Measurements from ENCODE around the gene SEBOX.

Gene SEBOX

DNA sequence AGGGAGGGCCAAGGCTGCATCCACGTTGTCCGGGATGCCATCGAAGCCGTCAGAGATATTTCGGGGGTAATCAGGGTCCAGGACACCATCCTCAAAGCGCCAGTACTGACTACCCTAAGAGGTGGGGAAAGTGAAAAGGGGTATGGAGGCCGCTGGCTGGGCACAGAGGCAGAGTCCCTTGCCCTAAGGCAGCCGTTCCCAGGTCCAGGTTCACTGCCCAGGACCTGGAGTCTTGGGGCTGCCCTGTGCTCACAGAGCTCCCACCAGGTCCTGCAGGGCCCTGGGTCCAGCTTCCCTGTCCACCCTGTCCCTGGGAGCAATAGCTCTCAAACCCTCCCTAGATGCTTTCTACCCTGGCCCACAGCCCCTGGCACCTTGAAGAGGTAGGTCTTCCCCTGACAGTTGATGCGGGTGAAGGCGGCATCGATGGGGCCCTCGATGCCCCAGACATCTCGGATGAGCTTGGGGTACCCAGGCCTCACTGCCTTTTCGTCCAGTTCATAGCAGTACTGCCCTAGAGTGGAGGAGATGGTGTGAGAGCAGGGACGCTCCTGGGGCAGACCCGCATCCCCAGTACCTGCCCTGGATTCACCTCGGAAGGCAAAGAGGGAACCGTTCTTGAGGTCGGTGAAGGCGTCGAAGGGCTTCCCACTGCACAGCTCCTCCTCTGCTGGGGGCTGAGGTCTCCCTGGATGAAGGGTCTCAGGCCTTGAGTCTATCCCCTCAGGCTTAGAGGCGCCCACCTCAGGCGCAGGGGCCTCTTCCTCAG, 4.1 kb upstream of the SEBOX start:
- TF ChIP-seq FOXM1 (IDR thresholded peaks at IDR 0.05; ENCODE audit: borderline replicate concordance, low read depth) (no peak), EP300 (IDR thresholded peaks at IDR 0.05; ENCODE audit: borderline replicate concordance) (no peak), NFIC (IDR thresholded peaks at IDR 0.05) (no peak), RAD21 (IDR thresholded peaks at IDR 0.05; ENCODE audit: low read depth) (no peak), YY1 (IDR thresholded peaks at IDR 0.05; ENCODE audit: low read depth) (no peak), TCF12 (IDR thresholded peaks at IDR 0.05; ENCODE audit: low read depth) (no peak), CREB1 (IDR thresholded peaks at IDR 0.05; ENCODE audit: low read depth) (no peak), CEBPB (IDR thresholded peaks at IDR 0.05) (no peak), USF1 (IDR thresholded peaks at IDR 0.05) (no peak), EGR1 (IDR thresholded peaks at IDR 0.05) (no peak), TEAD4 (IDR thresholded peaks at IDR 0.05) (no peak), REST (IDR thresholded peaks at IDR 0.05; ENCODE audit: low read depth) (no peak), ZBTB7A (IDR thresholded peaks at IDR 0.05; ENCODE audit: low read depth) (no peak), TAF1 (IDR thresholded peaks at IDR 0.05; ENCODE audit: low read depth) (no peak)
- TF ChIP-seq, protein P1, sequence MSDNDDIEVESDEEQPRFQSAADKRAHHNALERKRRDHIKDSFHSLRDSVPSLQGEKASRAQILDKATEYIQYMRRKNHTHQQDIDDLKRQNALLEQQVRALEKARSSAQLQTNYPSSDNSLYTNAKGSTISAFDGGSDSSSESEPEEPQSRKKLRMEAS (IDR thresholded peaks at IDR 0.05) = no peak

DNA sequence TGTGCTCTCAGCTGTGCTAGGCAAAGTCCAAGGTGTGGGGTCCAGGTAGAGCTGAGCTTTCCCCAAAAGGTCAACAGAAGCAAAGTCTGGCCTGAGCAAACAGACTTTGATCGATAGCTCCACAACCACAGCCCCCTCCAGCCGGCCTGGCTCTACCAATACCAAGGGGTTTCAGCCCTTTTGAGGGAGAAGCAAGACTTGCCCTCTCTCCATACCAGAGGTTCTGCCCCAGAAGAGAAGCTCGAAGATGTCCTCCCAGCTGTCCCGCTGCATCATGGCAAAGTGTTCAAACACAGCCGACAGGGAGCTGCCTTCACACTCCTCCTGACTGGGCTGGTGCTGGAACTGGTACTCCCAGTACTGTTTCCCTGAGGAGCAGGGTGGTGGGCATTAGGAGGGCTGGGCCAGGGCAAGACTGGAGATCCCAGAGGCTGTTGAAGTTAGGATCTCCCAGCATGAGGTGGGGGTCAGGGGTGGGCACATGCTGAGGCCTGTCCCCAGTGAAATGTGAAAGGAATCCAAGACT, 3.4 kb upstream of the SEBOX start:
- TF ChIP-seq YY1 (IDR thresholded peaks at IDR 0.05; ENCODE audit: low read depth) (no peak), RAD21 (IDR thresholded peaks at IDR 0.05; ENCODE audit: low read depth) (no peak), NFIC (IDR thresholded peaks at IDR 0.05) (no peak), TAF1 (IDR thresholded peaks at IDR 0.05; ENCODE audit: low read depth) (no peak), TEAD4 (IDR thresholded peaks at IDR 0.05) (no peak), FOXM1 (IDR thresholded peaks at IDR 0.05; ENCODE audit: borderline replicate concordance, low read depth) (no peak), ZBTB7A (IDR thresholded peaks at IDR 0.05; ENCODE audit: low read depth) (no peak)

DNA sequence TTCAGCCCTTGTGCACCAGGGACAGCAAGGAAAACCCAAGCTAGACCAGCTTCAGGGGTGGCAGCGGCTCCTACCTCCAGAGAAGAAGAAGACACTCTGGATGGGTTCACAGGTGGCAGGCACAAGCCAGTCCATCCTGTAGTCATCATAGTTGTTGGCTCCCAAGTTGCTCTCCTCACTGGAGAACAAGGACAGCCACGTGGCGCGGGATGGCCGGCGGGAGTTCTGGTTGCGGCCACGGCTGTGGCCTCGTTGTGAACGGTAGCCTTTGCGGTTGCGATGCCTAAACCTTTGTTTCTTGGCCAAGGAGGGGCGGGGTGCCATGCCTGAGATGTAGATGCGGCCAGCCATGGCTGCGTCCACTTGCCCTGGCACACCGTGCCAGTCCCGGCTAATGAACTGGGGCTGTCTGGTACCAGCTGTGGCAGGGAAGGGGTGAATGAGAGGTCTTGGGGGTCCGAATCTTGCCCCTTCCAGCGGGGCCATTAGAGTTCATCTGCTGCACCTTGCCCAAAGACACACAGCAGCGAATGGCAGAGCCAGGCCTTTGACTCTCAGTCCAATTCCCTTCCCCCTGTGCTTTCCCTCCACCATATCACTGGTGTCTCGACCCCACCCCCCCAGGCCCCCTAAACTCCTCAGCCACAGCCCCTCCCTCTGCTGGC, 2.8 kb upstream of the SEBOX start:
- TF ChIP-seq CREB1 (IDR thresholded peaks at IDR 0.05; ENCODE audit: low read depth) = no peak
- TF ChIP-seq YY1 (IDR thresholded peaks at IDR 0.05; ENCODE audit: low read depth) = no peak
- no peak for TF ChIP-seq EP300 (IDR thresholded peaks at IDR 0.05; ENCODE audit: borderline replicate concordance)
- TF ChIP-seq RAD21 (IDR thresholded peaks at IDR 0.05; ENCODE audit: low read depth) = no peak
- no peak for TF ChIP-seq EGR1 (IDR thresholded peaks at IDR 0.05)
- TF ChIP-seq, protein P1 (IDR thresholded peaks at IDR 0.05) = no peak
- no peak for TF ChIP-seq CEBPB (IDR thresholded peaks at IDR 0.05)
- no peak for TF ChIP-seq TCF12 (IDR thresholded peaks at IDR 0.05; ENCODE audit: low read depth)
- TF ChIP-seq TEAD4 (IDR thresholded peaks at IDR 0.05) = no peak
- TF ChIP-seq USF1 (IDR thresholded peaks at IDR 0.05) = no peak
- TF ChIP-seq FOXM1 (IDR thresholded peaks at IDR 0.05; ENCODE audit: borderline replicate concordance, low read depth) = no peak

- TF ChIP-seq USF1 (IDR thresholded peaks at IDR 0.05) = no peak
- no peak for TF ChIP-seq CEBPB (IDR thresholded peaks at IDR 0.05)
- no peak for TF ChIP-seq FOXM1 (IDR thresholded peaks at IDR 0.05; ENCODE audit: borderline replicate concordance, low read depth)
- TF ChIP-seq EP300 (IDR thresholded peaks at IDR 0.05; ENCODE audit: borderline replicate concordance) = no peak
- no peak for TF ChIP-seq NFIC (IDR thresholded peaks at IDR 0.05)
- TF ChIP-seq EGR1 (IDR thresholded peaks at IDR 0.05) = no peak
- TF ChIP-seq TCF12 (IDR thresholded peaks at IDR 0.05; ENCODE audit: low read depth) = no peak
- TF ChIP-seq ZBTB7A (IDR thresholded peaks at IDR 0.05; ENCODE audit: low read depth) = no peak
Observed at GRCh38 chr17:28366605-28367004, 1.6 kb upstream of the SEBOX start.

DNA sequence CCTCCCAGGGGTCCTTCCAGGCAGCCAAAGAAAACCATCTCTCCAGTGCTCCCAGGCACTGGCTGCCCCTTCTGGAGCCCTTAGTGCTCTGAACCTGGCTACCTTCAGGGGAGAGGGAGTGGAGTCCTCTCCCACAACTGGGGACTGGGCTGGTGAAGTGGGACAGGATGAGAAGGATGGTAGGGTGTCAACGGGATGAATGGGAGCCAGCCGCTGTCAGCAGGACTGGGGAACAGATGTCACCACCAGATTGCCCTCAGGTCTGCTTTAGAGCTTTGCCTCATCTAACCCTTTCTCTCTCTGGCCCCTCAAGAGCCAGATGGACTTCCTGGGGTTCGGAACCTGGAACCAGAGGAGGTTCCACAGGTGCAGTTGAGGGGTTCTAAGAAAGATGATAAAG, 488 bp upstream of the SEBOX start:
- TF ChIP-seq EGR1 (IDR thresholded peaks at IDR 0.05) = no peak
- TF ChIP-seq TEAD4 (IDR thresholded peaks at IDR 0.05) = no peak
- no peak for TF ChIP-seq YY1 (IDR thresholded peaks at IDR 0.05; ENCODE audit: low read depth)
- no peak for TF ChIP-seq FOXM1 (IDR thresholded peaks at IDR 0.05; ENCODE audit: borderline replicate concordance, low read depth)
- no peak for TF ChIP-seq CEBPB (IDR thresholded peaks at IDR 0.05)
- TF ChIP-seq RAD21 (IDR thresholded peaks at IDR 0.05; ENCODE audit: low read depth) = no peak
- TF ChIP-seq CREB1 (IDR thresholded peaks at IDR 0.05; ENCODE audit: low read depth) = no peak
- no peak for TF ChIP-seq USF1 (IDR thresholded peaks at IDR 0.05)
- TF ChIP-seq NFIC (IDR thresholded peaks at IDR 0.05) = no peak
- no peak for TF ChIP-seq ZBTB7A (IDR thresholded peaks at IDR 0.05; ENCODE audit: low read depth)
- no peak for TF ChIP-seq REST (IDR thresholded peaks at IDR 0.05; ENCODE audit: low read depth)
- TF ChIP-seq TCF12 (IDR thresholded peaks at IDR 0.05; ENCODE audit: low read depth) = no peak
- TF ChIP-seq, protein P1 (IDR thresholded peaks at IDR 0.05) = no peak
